T-helper 2 cell treated with Interferon-gamma antibody and Interleukin-4, amounts not matched to agents 100 ng/mL and 5 ng/mL, for 36 hours (primary cell): ENCODE data around the gene NTRK3. TPM values are rescaled to one million over a fixed set of nuclear protein-coding genes. Genes with fewer than 3 reads are reported as not detected.

Source experiments
- intact Hi-C: fragments of 100-400 bp; cut with micrococcal nuclease; formaldehyde crosslinking; loops from one replicate; pipeline ENCODE4 v1.15.1; 2023
- total RNA-seq: library from RNA; stranded (reverse); gene quantifications from 2 replicates; pipeline ENCODE4 v1.2.3, GENCODE V29; 2022

NTRK3 gene
- total RNA-seq, result not detected in 2 replicates

GRCh38 chr15:88256279-88257230 is at the start of gene NTRK3:
Gene NTRK3 (minus strand): TSS chr15:88256739. CDS start chr15:88256153, 586 bp downstream.
- intact Hi-C loops, result no loop called here

DNA sequence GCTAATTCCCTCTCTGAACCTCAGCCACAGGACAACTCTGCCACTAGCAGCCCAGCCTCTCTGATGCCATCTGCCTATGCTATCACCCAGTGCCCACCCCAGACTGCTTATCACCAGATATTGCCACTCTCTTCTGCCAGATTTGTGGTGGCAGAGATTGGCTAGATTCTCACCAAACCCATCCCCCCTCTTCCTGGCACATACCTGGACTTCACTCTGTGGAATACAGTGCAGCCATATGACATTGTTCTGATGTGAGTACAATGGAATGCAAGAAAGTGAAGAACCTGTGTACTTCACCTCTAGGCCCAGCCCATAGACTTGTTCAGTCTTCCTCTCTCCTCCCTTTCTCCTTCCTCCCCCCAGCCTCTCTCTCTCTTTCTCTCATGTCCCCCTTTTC is 46.9 kb upstream of the NTRK3 start:
- intact Hi-C loops, result no loop called here

DNA sequence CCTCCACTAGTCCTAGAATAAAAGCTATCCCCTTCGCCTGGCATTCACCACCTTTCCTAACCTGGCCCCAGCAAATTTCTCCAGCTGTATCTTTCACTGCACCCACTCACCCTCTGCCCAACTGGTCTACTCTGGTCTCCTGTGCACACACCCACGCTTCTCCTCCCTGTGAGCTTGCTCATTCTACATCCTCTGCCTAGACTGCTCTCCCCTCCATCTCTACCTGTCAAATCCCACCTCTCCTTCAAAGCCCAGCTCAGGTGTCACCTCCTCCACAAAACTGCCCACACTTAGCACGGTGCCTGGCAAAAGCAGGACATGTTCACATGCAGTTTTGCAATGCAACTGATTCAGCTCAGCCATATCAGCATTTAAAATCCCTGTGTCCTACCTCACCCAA is 45.8 kb upstream of the NTRK3 start:
- intact Hi-C loops, result no loop called here

GRCh38 chr15:88301311-88301710 is 44.8 kb upstream of the NTRK3 start:
- intact Hi-C loops, result no loop called here

- intact Hi-C loops, result no loop called here
Observed at GRCh38 chr15:88300861-88301260, 44.3 kb upstream of the NTRK3 start.

DNA sequence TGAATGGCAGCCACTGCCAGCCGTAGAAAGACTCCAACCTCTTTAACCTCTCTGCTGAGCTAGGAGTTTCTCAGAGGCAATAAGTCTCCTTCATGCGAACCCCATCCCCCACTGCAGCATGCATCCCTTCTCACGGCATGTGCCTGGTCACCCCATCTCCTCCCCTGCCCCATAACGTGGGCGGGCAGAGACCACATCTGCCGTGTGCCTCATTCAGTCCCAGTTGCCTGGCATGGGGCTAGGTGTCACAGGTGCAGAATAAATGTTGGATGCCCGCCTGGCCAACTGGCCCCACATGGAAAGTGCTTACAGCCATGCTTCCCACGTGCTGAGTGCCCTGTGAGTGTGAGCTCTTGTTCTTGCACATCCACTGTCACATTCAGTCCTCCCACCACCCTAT is 43.5 kb upstream of the NTRK3 start:
- intact Hi-C loops, result no loop called here

- intact Hi-C loops, result no loop called here
Observed at GRCh38 chr15:88299497-88299896, 43.0 kb upstream of the NTRK3 start.

GRCh38 chr15:88288661-88289060 is 32.1 kb upstream of the NTRK3 start:
- intact Hi-C loops, result no loop called here

DNA sequence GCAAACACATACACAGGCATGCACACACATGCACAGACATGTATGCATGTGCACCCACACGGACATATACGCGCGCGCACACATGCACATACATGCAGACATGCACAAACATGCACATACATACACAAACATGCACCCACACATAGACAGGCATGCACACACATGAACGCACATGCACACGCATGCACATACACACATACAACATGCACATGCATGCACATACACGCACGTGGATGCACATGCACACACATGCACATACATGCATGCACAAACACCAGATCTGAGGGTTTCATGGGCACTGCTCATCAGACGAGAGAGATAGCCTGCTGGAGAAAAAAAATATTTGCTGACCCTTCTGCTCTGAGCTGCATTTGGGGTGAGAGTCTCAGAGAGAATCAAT is 31.7 kb upstream of the NTRK3 start:
- intact Hi-C loops, result no loop called here

DNA sequence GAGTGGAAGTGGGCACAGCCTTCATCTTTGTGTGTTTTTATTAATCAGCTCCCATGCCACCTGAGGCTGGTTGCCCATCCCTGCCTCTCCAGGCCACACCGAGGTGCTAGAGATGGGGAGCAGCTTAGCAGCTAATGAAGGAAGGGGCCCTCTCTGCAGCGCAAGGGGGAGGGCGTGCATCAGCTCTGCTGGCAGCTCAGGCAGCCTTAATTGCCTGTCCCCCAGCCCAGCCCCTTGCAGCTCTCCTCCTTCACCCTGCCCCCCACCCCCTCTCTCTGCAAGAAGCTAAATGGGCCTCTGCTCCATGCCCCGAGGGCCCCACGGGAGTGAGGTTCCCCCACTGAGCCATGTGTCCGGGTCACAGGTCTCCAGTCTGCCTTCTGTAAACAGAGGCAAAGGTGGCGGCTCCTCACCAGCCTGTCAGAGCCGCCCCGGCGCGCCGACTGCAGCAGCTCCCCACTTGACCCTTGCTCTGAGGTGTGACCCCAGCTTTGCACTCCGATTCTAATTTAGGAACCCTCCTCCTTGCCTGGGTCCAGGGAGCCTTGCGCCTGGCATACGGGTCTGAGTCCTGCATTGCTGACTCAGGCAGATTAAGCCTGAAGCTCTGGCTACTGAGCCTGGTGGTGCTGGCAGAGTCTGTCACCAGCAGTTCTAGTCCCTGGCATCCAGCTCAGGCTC is 27.9 kb upstream of the NTRK3 start:
- intact Hi-C loops, result no loop called here

GRCh38 chr15:88282614-88283013 is 26.1 kb upstream of the NTRK3 start:
- intact Hi-C loops, result no loop called here

DNA sequence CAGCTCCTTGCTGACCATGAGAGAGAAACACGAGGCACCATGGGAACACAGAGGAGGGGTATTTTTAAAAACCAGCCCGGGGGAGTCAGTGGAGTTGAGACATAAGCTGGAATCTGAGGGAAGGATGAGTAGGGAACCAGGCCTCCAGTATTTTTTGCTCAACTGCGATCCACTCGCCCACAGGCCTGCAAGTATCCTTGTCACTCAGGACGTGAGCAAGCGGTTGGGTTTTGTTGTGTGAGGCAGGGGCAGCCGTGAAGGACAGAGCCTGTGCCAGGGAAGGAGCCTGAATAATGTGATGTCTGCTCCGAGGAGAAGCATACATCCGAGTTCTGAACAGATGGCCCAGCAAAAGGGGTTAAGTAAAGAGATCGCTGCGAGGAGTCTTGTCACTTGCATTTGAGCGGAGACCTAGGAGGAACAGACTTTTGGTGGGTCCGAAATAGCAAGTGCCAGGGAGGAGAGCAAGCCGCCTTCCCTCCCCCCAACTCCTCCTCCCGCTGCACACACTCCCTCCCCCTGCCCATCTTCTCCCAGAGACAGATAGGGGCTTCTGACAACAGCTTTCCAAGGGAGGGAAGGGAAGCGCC is 20.4 kb upstream of the NTRK3 start:
- intact Hi-C loops, result no loop called here

GRCh38 chr15:88275804-88276203 is 19.3 kb upstream of the NTRK3 start:
- intact Hi-C loops, result no loop called here

GRCh38 chr15:88274553-88275460 is 18.3 kb upstream of the NTRK3 start:
- intact Hi-C loops, result no loop called here

DNA sequence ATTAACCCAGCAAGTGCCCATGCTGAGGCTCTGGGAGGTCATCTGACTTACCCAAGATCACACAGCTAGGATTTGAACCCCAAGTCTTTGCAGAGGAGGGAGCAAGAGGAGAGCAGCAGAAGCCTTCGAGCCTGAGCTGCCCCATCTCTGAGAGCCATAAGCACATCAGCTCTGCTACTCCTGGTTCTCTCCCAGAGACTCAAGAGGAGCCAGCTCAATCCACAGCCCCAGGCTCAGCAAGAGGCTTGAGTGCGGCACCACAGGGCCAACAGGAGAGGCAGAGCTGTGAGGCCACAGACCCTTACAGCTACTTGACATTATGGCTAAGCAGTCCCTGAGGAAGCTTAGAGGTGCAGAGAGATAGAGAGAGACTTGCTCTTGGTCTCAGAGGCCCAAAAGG is 15.9 kb upstream of the NTRK3 start:
- intact Hi-C loops, result no loop called here

GRCh38 chr15:88269356-88270062 is 13.0 kb upstream of the NTRK3 start:
- intact Hi-C loops, result no loop called here

- intact Hi-C loops, result no loop called here
Observed at GRCh38 chr15:88267720-88268119, 11.2 kb upstream of the NTRK3 start.

- intact Hi-C loops, result no loop called here
Observed at GRCh38 chr15:88266170-88266569, 9.6 kb upstream of the NTRK3 start.

GRCh38 chr15:88264622-88265021 is 8.1 kb upstream of the NTRK3 start:
- intact Hi-C loops, result no loop called here

GRCh38 chr15:88262064-88262463 is 5.5 kb upstream of the NTRK3 start:
- intact Hi-C loops, result no loop called here
